Measurements from ENCODE around the gene KIAA1958. TPM values are rescaled to one million over a fixed set of nuclear protein-coding genes. Genes with fewer than 3 reads are reported as not detected.

Gene KIAA1958
- total RNA-seq, 4 donors from 2014 or later, result 1.3 to 4.0 (median 2.6) TPM

DNA sequence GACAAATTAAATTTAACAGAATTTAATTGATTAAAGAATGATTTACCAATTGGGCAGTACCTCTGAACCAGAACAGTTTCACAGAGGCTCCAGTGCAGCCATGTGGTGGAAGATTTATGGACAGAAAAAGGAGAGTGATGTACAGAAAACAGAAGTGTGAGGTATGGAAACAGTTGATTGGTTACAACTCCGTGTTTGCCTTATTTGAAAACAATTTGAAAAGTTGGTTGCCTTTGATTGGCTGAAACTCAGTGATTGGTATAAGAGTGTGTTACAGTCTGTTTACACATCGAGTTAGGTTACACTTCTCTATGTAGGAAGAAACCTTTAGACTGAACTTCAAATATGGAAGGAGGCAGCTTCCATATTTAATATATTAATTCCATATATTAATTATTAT, 30.1 kb downstream of the KIAA1958 start:
- H3K36me3 ChIP-seq, result no peaks in the 10 kb centered on the region
- no peaks in the 10 kb centered on the region for H3K27me3 ChIP-seq
- no peaks in the 10 kb centered on the region for H3K4me1 ChIP-seq
- no peak for DNase-seq
- no peak overlapping the region for H3K27ac ChIP-seq
- TF ChIP-seq CTCF (IDR thresholded peaks at IDR 0.05 in 4 of 5, conservative IDR thresholded peaks at IDR 0.05 in 1 of 5) (no peak), POLR2A (IDR thresholded peaks at IDR 0.05) (no peak)
- H3K9me3 ChIP-seq, result no peaks in the 10 kb centered on the region
- intact Hi-C loops (cut with DNase I; ENCODE audit: low total_unique reads), result no loop called here
- H3K4me3 ChIP-seq, result no peak overlapping the region
- ATAC-seq, result no peak
- in situ Hi-C loops (cut with MboI; ENCODE audit: low sequenced_read_pairs in 4 of 4), result no loop called here

DNA sequence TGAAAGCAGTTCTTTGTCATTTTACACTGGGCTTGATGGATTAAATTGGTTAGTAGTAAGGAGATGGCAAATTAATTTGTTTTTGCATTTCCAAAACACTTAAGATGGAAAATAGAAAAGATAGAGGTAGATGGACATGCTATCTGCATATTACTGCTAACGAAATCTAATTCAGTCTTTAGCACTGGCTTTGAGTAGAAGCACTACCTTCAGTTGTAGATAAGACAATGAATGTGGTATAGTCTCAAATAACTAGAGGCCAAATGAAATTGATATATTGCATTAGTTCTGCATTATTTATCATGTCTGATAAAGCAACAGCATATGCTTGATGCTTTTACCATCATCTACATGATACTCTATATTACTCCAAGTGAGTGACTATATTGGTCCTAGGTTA, 33.4 kb downstream of the KIAA1958 start:
- Histone ChIP-seq H3K4me1 (no peaks in the 10 kb centered on the region), H3K27me3 (no peaks in the 10 kb centered on the region), H3K4me3 (no peak overlapping the region), H3K36me3 (no peaks in the 10 kb centered on the region), H3K9me3 (no peaks in the 10 kb centered on the region), H3K27ac (no peak overlapping the region)
- in situ Hi-C loops (cut with MboI; ENCODE audit: low sequenced_read_pairs in 4 of 4) (no loop called here), intact Hi-C loops (cut with DNase I; ENCODE audit: low total_unique reads) (no loop called here)
- TF ChIP-seq POLR2A (IDR thresholded peaks at IDR 0.05) (no peak), CTCF (IDR thresholded peaks at IDR 0.05 in 4 of 5, conservative IDR thresholded peaks at IDR 0.05 in 1 of 5) (no peak)
- no peak for ATAC-seq
- DNase-seq, result no peak

GRCh38 chr9:112520656-112521055, 34.0 kb downstream of the KIAA1958 start:
- Histone ChIP-seq H3K4me3 (no peak overlapping the region), H3K9me3 (no peaks in the 10 kb centered on the region), H3K27ac (no peak overlapping the region), H3K36me3 (no peaks in the 10 kb centered on the region), H3K4me1 (no peaks in the 10 kb centered on the region), H3K27me3 (no peaks in the 10 kb centered on the region)
- intact Hi-C loops (cut with DNase I; ENCODE audit: low total_unique reads), result no loop called here
- no peak for ATAC-seq
- TF ChIP-seq POLR2A (IDR thresholded peaks at IDR 0.05), result no peak
- DNase-seq, result no peak
- in situ Hi-C loops (cut with MboI; ENCODE audit: low sequenced_read_pairs in 4 of 4), result no loop called here

- H3K4me3 ChIP-seq, result no peak overlapping the region
- no peak for ATAC-seq
- H3K9me3 ChIP-seq, result no peaks in the 10 kb centered on the region
- intact Hi-C loops (cut with DNase I; ENCODE audit: low total_unique reads) (no loop called here), in situ Hi-C loops (cut with MboI; ENCODE audit: low sequenced_read_pairs in 4 of 4) (no loop called here)
- DNase-seq, result no peak
- TF ChIP-seq CTCF (IDR thresholded peaks at IDR 0.05 in 4 of 5, conservative IDR thresholded peaks at IDR 0.05 in 1 of 5) (no peak), POLR2A (IDR thresholded peaks at IDR 0.05) (no peak)
- peaks cover 0 to 4% of the 10 kb centered on the region in 2 donors for H3K36me3 ChIP-seq
- H3K27ac ChIP-seq, result no peak overlapping the region
- H3K4me1 ChIP-seq, result no peaks in the 10 kb centered on the region
- no peaks in the 10 kb centered on the region for H3K27me3 ChIP-seq
Observed at GRCh38 chr9:112526973-112527372, 40.3 kb downstream of the KIAA1958 start.

- no peak for TF ChIP-seq CTCF (IDR thresholded peaks at IDR 0.05 in 4 of 5, conservative IDR thresholded peaks at IDR 0.05 in 1 of 5)
- no peak for TF ChIP-seq POLR2A (IDR thresholded peaks at IDR 0.05)
- H3K4me3 ChIP-seq, result no peak overlapping the region
- H3K36me3 ChIP-seq, result peaks cover 0 to 4% of the 10 kb centered on the region in 2 donors
- ATAC-seq, result no peak
- intact Hi-C loops (cut with DNase I; ENCODE audit: low total_unique reads), result no loop called here
- H3K9me3 ChIP-seq, result no peaks in the 10 kb centered on the region
- in situ Hi-C loops (cut with MboI; ENCODE audit: low sequenced_read_pairs in 4 of 4), result no loop called here
- no peak overlapping the region for H3K27ac ChIP-seq
- H3K4me1 ChIP-seq, result no peaks in the 10 kb centered on the region
- no peak for DNase-seq
- H3K27me3 ChIP-seq, result no peaks in the 10 kb centered on the region
Observed at GRCh38 chr9:112527959-112528358, 41.3 kb downstream of the KIAA1958 start.

All from gastrocnemius medialis (tissue), 4 donors.